Cerebellar nuclear complex (tissue), 1 donor: ENCODE measurements around the gene PURA.

Experiments used
- DNase-seq, 2 experiments: peaks; one replicate each; lab custom pipeline; 2025; lab: John Stamatoyannopoulos, UW

Gene PURA

GRCh38 chr5:140159014-140159927, 45.4 kb downstream of the PURA start:
- no peak for DNase-seq

- DNase-seq: no peak
These were observed 48.4 kb downstream of the PURA start for GRCh38 chr5:140162275-140162674.

- no peak for DNase-seq
These were observed 48.9 kb downstream of the PURA start for GRCh38 chr5:140162781-140163180.

- no peak for DNase-seq
These were observed 51.4 kb downstream of the PURA start for GRCh38 chr5:140165101-140165922.

GRCh38 chr5:140165923-140166270, 52.0 kb downstream of the PURA start:
- DNase-seq: no peak

- no peak for DNase-seq
These were observed 53.0 kb downstream of the PURA start for GRCh38 chr5:140166911-140167310.

- no peak for DNase-seq
These were observed 54.5 kb downstream of the PURA start for GRCh38 chr5:140168371-140168770.

GRCh38 chr5:140169410-140169809, 55.5 kb downstream of the PURA start:
- DNase-seq: no peak

- no peak for DNase-seq
These were observed 58.6 kb downstream of the PURA start for GRCh38 chr5:140172483-140172882.

- no peak for DNase-seq
These were observed 60.1 kb downstream of the PURA start for GRCh38 chr5:140174014-140174413.

- DNase-seq: peak; percentile 38 to 70
These were observed 60.8 kb downstream of the PURA start, which contains the start of gene CYSTM1 for GRCh38 chr5:140174465-140175366. Gene CYSTM1, plus strand, starts transcription at chr5:140175188. Its CDS starts 19,278 bp downstream, at chr5:140194466.
